Left lung (tissue), 10 donors: ENCODE results near the gene ADAMTS17. TPM values are rescaled to one million over a fixed set of nuclear protein-coding genes. Genes with fewer than 3 reads are reported as not detected.

Source experiments
- ATAC-seq: fragments of 200-7000 bp; cut with Tn5 transposase; one replicate; pipeline ENCODE4 v1.9.1; 2020; ENCODE audit warnings: moderate library complexity
- DNase-seq, 4 donors: peaks; one replicate each; pipeline ENCODE4 v3.0.0-alpha.2; 2013 to 2020
- H3K27ac ChIP-seq, 2 donors: fragments of 200-600 bp; sonication (generic) in 1 of 2; one replicate each; pipeline versions ENCODE4 v1.5.0 to v1.8.0; 2020 to 2021
- H3K27me3 ChIP-seq, 2 donors: fragments of 200-600 bp; sonication (generic) in 1 of 2; one replicate each; pipeline versions ENCODE4 v1.5.0 to v1.8.0; 2020 to 2021
- H3K36me3 ChIP-seq, 2 donors: fragments of 200-600 bp; sonication (generic) in 1 of 2; one replicate each; pipeline versions ENCODE4 v1.5.0 to v1.8.0; 2020 to 2021
- H3K4me1 ChIP-seq, 2 donors: fragments of 200-600 bp; one replicate each; pipeline ENCODE4 v1.8.0; 2021
- H3K4me3 ChIP-seq, 2 donors: fragments of 200-600 bp; sonication (generic) in 1 of 2; one replicate each; pipeline versions ENCODE4 v1.5.0 to v1.8.0; 2020 to 2021; ENCODE audit warnings: mild to moderate bottlenecking in 1 of 2
- H3K9me3 ChIP-seq, 2 donors: fragments of 200-600 bp; sonication (generic) in 1 of 2; one replicate each; pipeline versions ENCODE4 v1.5.0 to v1.8.0; 2020 to 2021
- CTCF ChIP-seq, 2 donors: fragments of 200-600 bp; sonication (generic) in 1 of 2; IDR thresholded peaks; one replicate each; pipeline versions ENCODE4 v1.5.0 to v1.8.0; 2021; ENCODE audit warnings: antibody characterized with exemption in 2 of 2
- intact Hi-C, 2 donors: fragments of 100-400 bp; cut with DNase I; formaldehyde crosslinking; loops; one replicate each; pipeline versions ENCODE4 v1.11.2 to v1.14.2; 2022
- polyA plus RNA-seq, 6 donors: library from polyadenylated mRNA; unstranded; fragments of 120-200 nt; gene quantifications; one replicate each; pipeline ENCODE4 v1.2.1, GENCODE V29; 2013; ENCODE audit not compliant: insufficient read length in 6 of 6
- total RNA-seq, 2 donors: library from RNA; stranded (reverse); fragmentation: NEBNext Ultra II Directional; extraction: Animal tissue kit (Norgen Biotek cat#: 25700); gene quantifications; one replicate each; pipeline ENCODE4 v1.2.1, GENCODE V29; 2021
- donor health status: DM: no; HTN: yes; CAD: no.
- donor health status: DM: no; HTN: no; CAD: no.

ADAMTS17 gene
- total and polyA plus RNA-seq, 8 donors = 2.0 to 3.9 (median 3.4) TPM

- Histone ChIP-seq H3K36me3 (no peaks in the 10 kb centered on the region), H3K27ac (no peak overlapping the region), H3K27me3 (no peaks in the 10 kb centered on the region), H3K9me3 (no peaks in the 10 kb centered on the region), H3K4me1 (no peaks in the 10 kb centered on the region), H3K4me3 (no peak overlapping the region)
- no peak for TF ChIP-seq CTCF (IDR thresholded peaks at IDR 0.05)
- DNase-seq = no peak
- no peak for ATAC-seq
- intact Hi-C loops = no loop called here
Measured at GRCh38 chr15:100328796-100329195, 13.0 kb downstream of the ADAMTS17 start.

GRCh38 chr15:100318880-100319279 lies 22.9 kb downstream of the ADAMTS17 start:
- intact Hi-C loops = no loop called here
- peaks cover 0 to 8% of the 10 kb centered on the region in 2 donors for H3K9me3 ChIP-seq
- H3K36me3 ChIP-seq = no peaks in the 10 kb centered on the region
- no peak for TF ChIP-seq CTCF (IDR thresholded peaks at IDR 0.05)
- H3K4me3 ChIP-seq = no peak overlapping the region
- H3K4me1 ChIP-seq = no peaks in the 10 kb centered on the region
- DNase-seq = no peak
- no peaks in the 10 kb centered on the region for H3K27me3 ChIP-seq
- H3K27ac ChIP-seq = no peak overlapping the region
- ATAC-seq = no peak

- intact Hi-C loops = no loop called here
- Histone ChIP-seq H3K4me1 (no peaks in the 10 kb centered on the region), H3K36me3 (no peaks in the 10 kb centered on the region), H3K9me3 (peaks cover 0 to 12% of the 10 kb centered on the region in 2 donors), H3K4me3 (no peak overlapping the region), H3K27ac (no peak overlapping the region), H3K27me3 (peaks cover 0 to 9% of the 10 kb centered on the region in 2 donors)
- ATAC-seq (no peak), DNase-seq (no peak)
- no peak for TF ChIP-seq CTCF (IDR thresholded peaks at IDR 0.05)
Measured at GRCh38 chr15:100314809-100315400, 26.9 kb downstream of the ADAMTS17 start.

- Histone ChIP-seq H3K4me3 (no peak overlapping the region), H3K27ac (no peak overlapping the region), H3K9me3 (peaks cover 0 to 4% of the 10 kb centered on the region in 2 donors), H3K36me3 (no peaks in the 10 kb centered on the region), H3K4me1 (no peaks in the 10 kb centered on the region), H3K27me3 (peaks cover 0 to 16% of the 10 kb centered on the region in 2 donors)
- DNase-seq (no peak), ATAC-seq (no peak)
- no peak for TF ChIP-seq CTCF (IDR thresholded peaks at IDR 0.05)
- intact Hi-C loops = no loop called here
Measured at GRCh38 chr15:100311833-100312476, 29.8 kb downstream of the ADAMTS17 start.

GRCh38 chr15:100311154-100311625 lies 30.6 kb downstream of the ADAMTS17 start:
- H3K27me3 ChIP-seq = peaks cover 0 to 16% of the 10 kb centered on the region in 2 donors
- TF ChIP-seq CTCF (IDR thresholded peaks at IDR 0.05) = no peak
- H3K4me1 ChIP-seq = no peaks in the 10 kb centered on the region
- DNase-seq (peak in 2 of 4 donors; percentile 80 to 85), ATAC-seq (peak; percentile 66)
- H3K9me3 ChIP-seq = peaks cover 0 to 4% of the 10 kb centered on the region in 2 donors
- intact Hi-C loops = no loop called here
- H3K27ac ChIP-seq = no peak overlapping the region
- no peak overlapping the region for H3K4me3 ChIP-seq
- no peaks in the 10 kb centered on the region for H3K36me3 ChIP-seq
